AG09309 (cell line): Measurements from ENCODE around the gene COX7B2.

Experiments
- DNase-seq: peaks from one replicate; pipeline ENCODE4 v3.0.0-alpha.2; 2010; ENCODE audit warnings: low read depth
- H3K4me3 ChIP-seq: 2 replicates; pipeline ENCODE4 v1.5.1; 2011; ENCODE audit warnings: mild to moderate bottlenecking, low read depth, low read length, moderate library complexity; ENCODE audit not compliant: control insufficient read depth
- TF ChIP-seq, protein P1 (sequence below): IDR thresholded peaks from 2 replicates; pipeline ENCODE4 v1.5.1; 2011; ENCODE audit warnings: mild to moderate bottlenecking, low read depth, low read length, inconsistent platforms; ENCODE audit not compliant: insufficient read depth, control insufficient read depth; ENCODE audit errors: missing control alignments

COX7B2 gene

DNA sequence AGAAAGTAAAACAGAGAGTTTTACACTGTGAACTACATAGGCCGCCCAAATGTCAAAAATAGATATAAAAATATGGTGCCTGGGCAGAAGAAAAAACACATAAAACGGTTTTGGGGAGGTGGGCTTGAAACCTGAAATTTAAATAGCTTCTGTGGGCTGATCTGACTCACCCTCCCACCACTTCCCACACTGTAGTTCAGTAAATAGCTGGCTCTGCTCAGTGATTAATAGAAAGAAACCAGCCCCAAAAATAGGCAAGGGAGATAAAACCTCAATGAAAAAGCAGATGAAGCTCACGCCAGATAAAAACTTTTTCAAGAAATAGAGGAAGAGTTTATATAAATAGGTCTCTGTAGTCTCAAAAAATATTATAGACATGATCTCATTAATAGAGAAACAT, 13.2 kb upstream of the COX7B2 start:
- H3K4me3 ChIP-seq = no peak overlapping the region
- TF ChIP-seq, protein P1, sequence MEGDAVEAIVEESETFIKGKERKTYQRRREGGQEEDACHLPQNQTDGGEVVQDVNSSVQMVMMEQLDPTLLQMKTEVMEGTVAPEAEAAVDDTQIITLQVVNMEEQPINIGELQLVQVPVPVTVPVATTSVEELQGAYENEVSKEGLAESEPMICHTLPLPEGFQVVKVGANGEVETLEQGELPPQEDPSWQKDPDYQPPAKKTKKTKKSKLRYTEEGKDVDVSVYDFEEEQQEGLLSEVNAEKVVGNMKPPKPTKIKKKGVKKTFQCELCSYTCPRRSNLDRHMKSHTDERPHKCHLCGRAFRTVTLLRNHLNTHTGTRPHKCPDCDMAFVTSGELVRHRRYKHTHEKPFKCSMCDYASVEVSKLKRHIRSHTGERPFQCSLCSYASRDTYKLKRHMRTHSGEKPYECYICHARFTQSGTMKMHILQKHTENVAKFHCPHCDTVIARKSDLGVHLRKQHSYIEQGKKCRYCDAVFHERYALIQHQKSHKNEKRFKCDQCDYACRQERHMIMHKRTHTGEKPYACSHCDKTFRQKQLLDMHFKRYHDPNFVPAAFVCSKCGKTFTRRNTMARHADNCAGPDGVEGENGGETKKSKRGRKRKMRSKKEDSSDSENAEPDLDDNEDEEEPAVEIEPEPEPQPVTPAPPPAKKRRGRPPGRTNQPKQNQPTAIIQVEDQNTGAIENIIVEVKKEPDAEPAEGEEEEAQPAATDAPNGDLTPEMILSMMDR = no peak

GRCh38 chr4:46908148-46908547, 897 bp downstream of the COX7B2 start:
- TF ChIP-seq, protein P1 = no peak
- no peak overlapping the region for H3K4me3 ChIP-seq

More for the DNA sequence above, 13.2 kb upstream of the COX7B2 start:
- DNase-seq = no peak

GRCh38 chr4:46900082-46900481, 9.0 kb downstream of the COX7B2 start:
- DNase-seq = no peak
- TF ChIP-seq, protein P1 = no peak
- no peak overlapping the region for H3K4me3 ChIP-seq

More at GRCh38 chr4:46908148-46908547, 897 bp downstream of the COX7B2 start:
- no peak for DNase-seq

DNA sequence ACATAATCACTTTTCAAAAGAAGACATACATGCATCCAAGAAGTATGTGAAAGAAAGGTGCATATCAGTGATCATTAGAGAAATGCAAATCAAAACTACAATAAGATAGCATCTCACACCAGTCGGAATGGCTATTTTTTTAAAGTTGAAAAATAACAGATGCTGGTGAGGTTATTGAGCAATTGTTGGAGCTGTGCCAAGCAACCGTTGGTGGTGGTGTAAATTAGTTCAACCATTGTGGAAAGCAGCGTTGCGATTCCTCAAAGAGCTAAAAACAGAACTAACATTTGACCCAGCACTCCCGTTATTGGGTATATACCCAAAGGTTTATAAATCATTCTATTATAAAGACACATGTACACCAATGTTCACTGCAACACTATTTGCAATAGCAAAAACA, 14.2 kb downstream of the COX7B2 start:
- TF ChIP-seq, protein P1 = no peak
- no peak for DNase-seq
- no peak overlapping the region for H3K4me3 ChIP-seq

DNA sequence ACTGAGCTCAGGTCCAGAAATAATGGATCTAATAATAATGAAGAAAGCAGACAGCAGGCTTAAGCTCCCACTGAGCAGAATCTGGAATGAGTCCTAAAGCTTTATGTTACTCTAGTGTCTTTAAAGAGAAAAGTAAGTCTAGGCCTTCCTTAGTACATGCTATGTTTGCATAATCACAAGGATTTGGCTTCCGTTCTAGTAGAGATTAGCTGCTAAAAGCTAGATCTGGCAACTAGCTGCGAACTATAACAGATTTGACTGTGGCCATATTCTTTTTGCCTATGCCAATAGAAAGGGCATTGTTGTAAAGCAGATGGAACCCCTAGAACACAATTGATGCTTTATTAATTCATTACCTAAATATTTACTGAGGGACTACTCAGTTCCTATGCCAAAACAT, 19.0 kb downstream of the COX7B2 start:
- DNase-seq = no peak
- TF ChIP-seq, protein P1 = no peak
- H3K4me3 ChIP-seq = no peak overlapping the region

GRCh38 chr4:46889410-46889809, 19.6 kb downstream of the COX7B2 start:
- TF ChIP-seq, protein P1 = no peak
- H3K4me3 ChIP-seq = no peak overlapping the region

DNA sequence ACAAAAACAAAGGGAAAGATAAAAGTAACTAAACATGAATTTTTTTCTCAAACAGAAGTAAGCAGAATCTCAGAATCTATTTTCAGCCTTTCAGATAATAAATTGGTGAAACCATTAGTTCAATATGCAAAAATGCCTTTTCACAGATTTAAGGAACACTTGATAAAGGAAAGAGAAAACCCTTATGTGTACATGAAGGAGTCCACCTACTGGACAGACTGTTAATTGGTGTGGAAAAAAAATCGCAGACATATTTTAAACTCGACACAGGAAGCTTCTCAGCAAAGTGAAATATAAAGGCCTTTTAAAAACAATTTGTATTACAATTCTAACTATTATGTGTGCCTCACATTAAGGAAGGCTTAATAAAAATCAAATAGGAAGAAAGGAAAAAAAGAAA, 22.3 kb downstream of the COX7B2 start:
- no peak overlapping the region for H3K4me3 ChIP-seq
- TF ChIP-seq, protein P1 = no peak
- no peak for DNase-seq

More at GRCh38 chr4:46889410-46889809, 19.6 kb downstream of the COX7B2 start:
- no peak for DNase-seq
